Stimulated activated CD4-positive, alpha-beta T cell treated with anti-CD3 and anti-CD28 coated beads, Interleukin-12 subunit alpha, Interleukin-12 subunit beta, amount 100 ng/mL, for 48 hours (primary cell): ENCODE results near the gene ZNRF4.
"Not testable (repeated sequence)": the region's sequence is repeated elsewhere in the genome, so short reads cannot be mapped to it uniquely, and the experiment has no call there.

Source experiments
- DNase-seq, 3 donors: peaks; one replicate each; pipeline ENCODE4 v3.0.0-alpha.2; 2020; ENCODE audit warnings: low read depth in 2 of 3, low spot score in 1 of 3

Gene ZNRF4, protein sequence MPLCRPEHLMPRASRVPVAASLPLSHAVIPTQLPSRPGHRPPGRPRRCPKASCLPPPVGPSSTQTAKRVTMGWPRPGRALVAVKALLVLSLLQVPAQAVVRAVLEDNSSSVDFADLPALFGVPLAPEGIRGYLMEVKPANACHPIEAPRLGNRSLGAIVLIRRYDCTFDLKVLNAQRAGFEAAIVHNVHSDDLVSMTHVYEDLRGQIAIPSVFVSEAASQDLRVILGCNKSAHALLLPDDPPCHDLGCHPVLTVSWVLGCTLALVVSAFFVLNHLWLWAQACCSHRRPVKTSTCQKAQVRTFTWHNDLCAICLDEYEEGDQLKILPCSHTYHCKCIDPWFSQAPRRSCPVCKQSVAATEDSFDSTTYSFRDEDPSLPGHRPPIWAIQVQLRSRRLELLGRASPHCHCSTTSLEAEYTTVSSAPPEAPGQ

DNA sequence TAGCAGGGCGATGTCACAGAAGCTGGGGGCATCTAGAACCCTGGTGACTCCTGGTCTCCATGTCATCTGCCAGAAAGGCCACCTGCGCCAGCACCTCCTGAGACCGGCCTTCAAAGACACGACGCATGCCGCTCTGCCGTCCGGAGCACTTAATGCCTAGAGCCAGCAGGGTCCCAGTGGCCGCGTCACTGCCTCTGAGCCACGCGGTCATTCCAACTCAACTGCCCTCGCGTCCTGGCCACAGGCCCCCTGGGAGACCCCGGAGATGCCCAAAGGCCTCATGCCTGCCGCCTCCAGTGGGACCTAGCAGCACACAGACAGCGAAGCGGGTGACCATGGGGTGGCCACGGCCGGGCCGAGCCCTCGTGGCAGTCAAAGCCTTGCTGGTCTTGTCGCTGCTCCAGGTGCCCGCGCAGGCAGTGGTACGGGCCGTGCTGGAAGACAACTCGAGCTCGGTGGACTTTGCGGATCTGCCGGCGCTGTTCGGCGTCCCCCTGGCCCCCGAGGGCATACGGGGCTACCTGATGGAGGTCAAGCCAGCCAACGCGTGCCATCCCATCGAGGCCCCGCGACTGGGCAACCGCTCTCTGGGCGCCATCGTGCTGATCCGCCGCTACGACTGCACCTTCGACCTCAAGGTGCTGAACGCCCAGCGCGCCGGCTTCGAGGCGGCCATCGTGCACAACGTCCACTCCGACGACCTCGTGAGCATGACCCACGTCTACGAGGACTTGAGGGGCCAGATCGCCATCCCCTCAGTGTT lies at the start of gene ZNRF4:
Gene ZNRF4, plus strand, starts transcription at position 51 of the 763 bp plus-strand sequence. Its CDS starts 75 bp downstream, at position 126.
- no peak for DNase-seq

DNA sequence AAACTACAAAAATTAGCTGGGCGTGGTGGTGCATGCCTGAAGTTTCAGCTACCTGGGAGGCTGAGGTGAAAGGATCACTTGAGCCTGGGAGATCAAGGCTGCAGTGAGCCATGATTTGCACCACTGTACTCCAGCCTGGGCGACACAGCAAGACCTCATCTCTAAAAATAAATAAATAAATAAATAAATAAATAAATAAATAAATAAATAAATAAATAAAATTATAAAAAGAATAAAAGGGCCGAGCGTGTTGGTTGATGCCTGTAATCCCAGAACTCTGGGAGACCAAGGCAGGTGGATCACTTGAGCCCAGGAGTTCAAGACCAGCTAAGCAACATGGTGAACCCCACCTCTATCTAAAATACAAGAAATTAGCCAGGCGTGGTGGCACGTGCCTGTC lies 49.0 kb upstream of the ZNRF4 start:
- DNase-seq, result not testable (repeated sequence)

DNA sequence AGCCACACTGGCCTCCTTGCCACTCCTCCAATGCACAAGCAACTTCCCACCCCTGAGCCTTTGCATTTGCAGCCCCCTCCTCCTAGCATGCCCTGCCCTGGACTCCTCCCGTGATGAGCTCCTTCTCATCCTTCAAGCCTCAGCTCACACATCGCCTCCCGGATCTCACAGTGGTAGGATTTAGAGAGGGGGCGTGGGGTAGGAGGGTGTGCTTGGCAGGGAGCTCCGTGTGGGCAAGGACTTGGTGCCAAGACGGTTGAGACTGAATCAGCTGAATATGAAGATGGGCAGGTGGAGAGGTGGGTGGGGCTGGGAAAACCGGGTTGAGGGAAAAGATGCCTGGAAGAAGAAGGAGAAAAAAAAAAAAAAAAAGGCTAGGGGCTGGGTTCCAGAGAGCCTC lies 48.4 kb upstream of the ZNRF4 start:
- no peak for DNase-seq

DNA sequence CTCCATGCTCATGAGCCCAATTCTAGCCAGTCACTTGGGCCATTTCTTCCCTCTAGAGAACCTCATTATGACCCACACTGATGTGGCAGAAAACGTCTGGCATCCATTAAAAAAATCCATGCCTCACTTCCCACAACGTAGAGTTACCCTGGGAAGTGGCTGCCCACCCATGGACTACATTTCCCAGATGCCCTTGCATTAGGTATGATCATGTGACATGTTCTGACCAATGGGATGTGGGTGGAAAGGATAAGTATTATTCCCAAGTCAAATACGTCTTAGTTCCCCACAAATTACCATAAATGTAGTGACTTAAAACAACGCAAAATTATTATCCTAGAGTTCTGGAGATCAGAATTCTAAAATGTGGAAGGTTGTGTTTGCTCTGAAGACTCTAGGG lies 47.9 kb upstream of the ZNRF4 start:
- DNase-seq, result no peak

DNA sequence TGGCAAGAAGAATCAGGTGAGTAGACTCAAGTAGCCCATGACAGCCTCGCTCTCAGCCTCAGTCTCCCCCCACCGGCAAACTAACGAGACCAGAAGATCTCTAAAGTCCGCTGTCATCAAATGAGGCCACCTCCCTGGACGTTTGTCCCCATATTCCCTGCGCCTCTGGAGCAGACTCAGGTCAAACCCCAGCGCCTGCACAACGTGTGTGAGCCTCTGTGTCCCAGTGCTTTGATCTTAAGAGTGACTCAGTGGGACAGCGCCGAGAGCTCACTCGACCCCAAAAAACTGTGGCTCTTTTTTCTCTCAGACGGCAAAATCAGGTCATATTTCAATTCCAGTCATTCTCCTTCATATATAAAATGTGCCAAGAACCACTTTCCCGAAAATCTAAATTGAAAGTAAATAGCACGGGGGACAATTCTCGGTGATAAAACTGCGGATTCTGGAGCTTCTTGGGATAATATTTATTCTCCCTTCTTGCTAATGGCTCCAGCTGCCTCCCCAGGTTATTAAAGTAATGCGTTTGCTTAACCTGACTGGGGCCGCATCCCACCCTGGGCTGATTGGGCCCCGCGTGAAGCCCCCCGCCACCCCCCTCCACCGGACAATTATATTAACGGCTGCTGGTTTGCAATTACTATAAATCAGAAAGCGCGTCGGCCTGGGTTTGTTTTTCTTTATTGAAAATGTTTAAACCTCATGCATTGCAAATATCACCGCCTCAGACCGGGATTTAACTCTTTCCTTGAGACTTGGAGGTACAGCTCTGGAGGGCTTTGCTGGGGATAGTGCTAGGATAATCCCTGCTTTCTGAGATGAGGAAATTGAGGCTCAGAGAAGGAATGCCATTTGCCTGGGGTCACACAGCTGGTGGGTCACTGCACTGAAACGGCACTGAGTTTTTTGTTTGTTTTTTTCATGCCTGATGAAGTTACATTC lies 37.5 kb upstream of the ZNRF4 start:
- no peak for DNase-seq

DNA sequence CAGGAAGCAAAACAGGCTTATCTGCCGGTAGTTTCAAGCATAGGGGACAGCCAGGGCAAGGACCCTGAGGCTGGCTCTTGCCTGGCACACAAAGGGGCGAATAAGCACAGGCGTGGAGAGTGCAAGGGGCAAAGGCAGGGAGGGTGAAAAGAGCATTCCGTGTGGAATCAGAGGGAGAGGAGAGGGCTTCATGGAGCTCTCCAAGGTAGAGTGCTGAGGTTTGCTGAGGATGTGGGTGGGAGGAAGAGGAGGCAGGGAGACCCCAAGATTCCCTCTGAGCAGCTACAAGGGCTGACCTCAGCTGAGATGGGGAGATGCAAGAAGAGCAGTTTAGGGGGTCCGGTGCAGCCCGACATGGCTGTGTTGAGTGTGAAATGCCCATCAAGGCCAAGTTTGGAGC lies 36.5 kb upstream of the ZNRF4 start:
- DNase-seq, result no peak

DNA sequence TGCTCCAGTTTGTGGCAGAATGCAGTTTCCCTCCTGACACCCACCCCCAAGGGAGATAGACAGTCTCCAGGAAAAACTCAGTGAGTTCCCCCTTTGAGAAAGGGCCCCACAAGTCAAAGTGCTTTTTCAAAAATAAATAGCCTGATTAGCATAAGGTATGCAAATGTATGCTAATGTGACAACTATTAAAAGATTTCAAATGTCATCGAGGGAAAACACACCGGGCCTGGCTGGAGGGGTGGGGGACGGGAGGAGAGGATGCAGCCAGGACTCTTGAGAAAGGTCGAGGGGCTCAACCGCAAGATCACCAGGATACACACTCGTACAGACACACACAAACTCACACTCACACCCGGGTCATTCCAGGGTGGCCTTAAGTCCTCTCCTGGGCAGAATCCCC lies 34.3 kb upstream of the ZNRF4 start:
- no peak for DNase-seq

DNA sequence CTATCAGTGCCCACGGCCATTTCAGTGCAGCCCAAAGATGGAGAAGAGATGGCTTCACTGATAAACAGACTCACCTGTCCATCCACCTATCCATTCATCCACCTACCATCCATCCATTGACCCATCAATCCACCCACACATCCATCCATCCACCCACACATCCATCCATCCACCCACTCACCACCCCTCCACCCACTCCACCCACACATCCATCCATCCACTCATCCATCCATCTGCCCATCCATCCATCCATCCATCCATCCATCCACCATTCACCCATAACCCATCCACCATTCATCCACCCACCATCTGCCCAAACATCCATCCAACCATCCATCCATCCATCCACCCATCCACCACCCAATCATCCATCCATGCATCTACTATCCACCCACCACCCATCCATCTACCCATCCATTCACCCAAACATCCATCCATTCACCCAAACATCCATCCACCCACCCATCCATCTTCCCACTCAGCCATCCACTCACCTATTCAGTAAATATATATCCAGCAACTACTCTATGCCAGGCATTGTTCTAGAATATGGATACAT lies 31.6 kb upstream of the ZNRF4 start:
- no peak for DNase-seq

DNA sequence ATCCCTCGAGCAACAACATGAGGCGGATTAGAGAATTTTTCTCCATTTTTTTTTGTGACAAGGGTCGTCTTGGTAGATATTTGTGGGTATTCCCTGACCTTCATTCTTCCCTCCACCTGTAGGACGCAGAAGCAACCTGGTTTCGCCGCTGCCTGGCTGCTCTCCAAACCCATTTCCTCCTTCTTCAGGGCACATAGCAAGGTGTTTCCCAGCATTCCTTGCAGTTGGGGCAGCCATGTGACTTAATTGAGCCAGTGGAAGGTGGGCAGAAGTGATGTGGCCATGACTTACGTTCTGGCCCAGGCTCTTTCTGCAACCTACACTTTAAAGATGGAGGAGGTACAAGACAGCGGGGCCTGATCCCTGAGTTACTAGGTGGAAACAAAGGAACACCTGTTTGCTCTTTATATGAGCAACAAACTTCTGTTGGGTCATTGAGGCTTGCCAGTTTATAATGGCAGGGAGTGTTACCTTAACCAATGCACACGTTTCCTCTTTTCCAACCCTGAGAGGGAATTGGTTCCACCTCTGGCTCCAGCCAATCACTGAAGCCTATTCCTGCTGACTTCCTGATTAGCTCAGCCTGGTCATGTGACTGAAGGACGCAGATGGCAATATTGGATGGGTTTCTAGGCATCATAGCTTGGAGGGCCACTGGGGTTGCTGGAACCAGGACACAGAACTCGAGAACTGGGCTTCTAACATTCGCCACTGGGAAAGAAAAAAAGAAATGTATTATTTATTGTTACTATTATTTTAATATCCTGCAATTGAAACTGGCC lies 30.8 kb upstream of the ZNRF4 start:
- DNase-seq, result no peak

DNA sequence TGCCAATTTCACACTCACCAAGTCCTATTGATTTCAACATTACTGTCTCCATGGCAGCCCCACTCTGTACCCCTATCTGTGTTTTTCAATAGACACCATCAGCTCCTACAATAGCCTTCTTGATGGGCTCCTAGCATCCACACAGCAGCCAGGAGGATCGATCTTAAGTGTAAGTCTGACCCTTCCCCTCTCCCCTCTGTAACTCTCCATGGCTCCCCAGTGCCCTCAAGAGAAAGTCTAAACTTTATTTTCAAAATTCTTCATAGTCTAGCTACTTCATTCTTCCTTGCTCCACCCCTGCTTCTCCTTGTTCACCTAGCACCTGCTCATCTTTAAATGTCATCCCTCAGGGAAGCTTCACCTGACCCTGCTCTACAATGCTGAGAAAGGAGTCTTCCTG lies 30.0 kb upstream of the ZNRF4 start:
- DNase-seq, result no peak

DNA sequence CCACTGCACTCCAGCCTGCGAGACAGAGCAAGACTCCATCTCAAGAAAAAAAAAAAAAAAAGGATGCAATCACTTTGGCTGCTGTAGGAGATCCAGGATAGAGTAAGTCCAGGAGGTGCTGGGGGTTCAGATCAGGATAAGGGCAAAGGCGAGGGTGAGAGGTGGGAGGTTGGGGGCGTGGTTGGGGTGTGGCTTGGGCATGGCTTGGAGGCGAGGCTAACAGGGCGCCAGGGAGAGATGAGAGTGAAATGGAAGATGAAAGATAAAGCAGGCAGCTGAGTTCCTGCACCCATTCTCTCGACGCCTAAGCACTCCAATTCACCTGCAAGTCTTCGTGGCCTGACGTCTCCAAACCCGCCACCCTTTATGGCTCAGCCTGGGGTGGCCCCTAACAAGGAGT lies 25.0 kb upstream of the ZNRF4 start:
- no peak for DNase-seq

DNA sequence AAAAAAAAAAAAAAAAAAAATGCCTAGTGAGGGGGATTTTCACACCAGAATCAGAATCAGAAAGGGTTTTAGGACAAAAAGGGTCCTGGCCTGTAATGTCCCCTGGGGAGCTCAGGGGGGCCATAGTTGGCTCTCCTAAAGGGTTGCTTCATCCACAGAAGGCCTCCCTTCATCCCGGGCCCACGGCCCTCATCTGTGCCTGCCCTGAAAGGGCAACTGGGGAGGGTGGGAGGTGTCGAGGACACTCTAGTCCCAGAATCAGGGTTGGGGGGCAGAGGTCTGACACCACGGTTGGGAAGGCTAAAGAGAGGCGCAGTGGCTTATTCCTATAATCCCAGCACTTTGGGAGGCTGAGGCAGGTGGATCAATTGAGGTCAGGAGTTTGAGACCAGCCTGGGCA lies 22.5 kb upstream of the ZNRF4 start:
- DNase-seq, result no peak

DNA sequence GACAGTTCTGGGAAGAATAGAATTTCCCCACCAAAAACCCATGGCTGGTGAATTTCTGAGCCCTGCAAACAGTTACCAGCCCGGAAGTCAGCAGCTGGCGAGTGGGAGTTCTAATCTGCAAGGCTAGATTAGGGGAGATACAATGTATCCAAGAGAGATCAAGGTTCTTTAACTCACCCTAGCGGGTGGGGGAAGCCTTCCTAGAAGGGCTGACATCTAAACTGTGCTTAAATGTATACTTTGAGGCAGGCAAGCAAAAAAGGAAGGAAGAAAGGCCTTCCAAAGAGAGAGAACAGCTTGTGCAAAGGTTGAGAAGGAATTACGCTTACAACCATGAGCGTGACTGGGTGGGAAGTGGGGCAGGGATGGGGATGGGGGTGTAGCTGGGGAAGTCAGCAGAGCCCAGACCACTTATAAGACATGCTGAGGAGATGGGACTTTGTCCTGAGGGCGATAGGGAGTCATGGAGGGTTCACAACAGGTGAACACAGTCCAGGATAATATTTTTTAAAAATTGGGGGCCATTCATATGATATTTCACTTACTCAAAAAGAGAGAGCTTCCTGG lies 20.8 kb upstream of the ZNRF4 start:
- no peak for DNase-seq

DNA sequence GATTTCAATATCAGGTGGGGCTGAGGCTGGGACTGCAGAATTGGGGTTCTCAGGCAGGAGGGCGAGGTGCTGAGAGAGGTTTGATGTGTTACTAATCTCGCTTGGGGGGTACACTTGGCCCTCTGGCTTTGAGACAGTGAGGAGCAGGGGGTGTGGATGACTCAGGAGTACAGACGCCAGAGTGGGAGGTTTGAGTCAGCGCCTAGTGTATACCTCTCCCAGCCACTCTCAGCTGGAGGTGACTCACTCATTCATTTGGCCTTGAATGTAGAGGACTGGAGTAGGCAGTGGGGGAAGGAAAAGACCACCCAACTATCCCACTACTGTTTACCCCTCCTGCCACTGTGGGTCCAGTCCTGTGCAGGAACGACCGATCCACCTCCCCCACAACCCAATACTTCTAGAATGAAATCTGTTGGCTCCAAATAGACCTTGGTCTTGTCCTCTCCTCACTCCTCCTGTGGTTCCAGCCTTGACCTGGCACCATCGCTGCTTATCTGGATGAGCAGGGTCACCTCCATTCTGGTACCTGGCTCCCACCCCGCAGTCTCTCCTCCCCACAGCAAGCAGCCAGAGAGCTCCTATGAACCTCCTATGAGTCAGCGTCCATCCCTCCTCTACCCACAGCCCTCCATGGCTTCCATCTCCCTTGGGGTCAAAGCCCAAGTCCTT lies 20.1 kb upstream of the ZNRF4 start:
- peak; percentile 21 to 46 (median 28) for DNase-seq

DNA sequence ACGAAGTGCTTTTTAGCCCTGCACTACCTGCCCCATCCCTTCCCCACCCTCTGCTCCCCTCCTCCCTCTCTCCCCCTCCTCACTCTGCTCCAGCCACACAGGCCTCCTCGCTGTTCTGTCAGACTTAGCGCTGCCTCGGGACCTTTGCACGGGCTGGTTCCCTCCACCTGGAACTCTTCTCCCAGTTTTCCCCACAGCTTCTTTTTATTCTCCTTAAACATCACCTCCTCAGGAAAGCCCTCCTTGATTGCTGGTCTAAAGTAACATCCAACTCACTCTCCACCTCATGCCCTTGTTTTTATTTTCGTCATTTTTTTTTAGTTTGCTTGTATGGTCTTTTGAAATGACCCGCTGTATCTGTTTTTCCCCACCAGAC lies 19.6 kb upstream of the ZNRF4 start:
- DNase-seq, result no peak

DNA sequence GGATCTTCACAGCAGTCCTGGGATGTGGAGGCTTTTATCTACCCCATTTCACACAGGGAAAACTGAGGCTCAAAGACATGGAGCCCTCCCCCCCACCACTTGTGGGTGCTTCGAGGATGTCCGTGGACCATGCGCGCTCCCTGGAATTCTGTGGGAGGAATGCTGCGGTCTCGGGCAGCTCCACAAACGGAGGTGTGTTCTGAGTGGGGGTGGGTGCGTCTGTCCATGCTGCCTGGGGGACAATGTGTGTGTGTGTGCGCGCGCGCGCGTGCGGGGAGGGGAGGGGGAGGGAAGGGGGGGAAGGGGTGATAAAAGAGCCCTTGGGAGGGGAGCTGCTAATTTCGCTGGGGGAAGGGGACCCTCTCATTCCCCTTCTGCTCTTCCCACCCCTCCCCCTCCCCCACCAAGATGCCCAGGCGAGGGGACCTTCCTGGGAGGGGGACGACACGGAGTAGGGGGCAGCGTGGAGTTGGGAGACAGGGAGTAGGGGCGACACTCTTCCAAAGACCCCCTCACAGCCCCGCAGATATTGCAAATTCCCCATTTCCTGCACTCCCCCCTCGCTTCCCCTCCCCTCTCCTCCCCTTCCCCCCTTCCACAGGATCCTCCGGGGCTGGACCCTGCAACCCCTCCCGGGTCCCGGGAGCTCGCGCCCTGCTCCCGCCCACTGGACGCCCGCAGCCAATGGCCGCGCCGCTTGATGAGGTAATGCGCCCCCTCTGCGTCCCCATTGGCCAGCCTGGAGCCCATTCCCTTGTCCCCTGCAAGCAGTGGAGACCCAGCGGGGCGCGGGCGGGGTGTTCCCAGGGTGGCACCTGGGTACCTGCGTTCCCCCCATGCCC lies 18.9 kb upstream of the ZNRF4 start:
- no peak for DNase-seq

DNA sequence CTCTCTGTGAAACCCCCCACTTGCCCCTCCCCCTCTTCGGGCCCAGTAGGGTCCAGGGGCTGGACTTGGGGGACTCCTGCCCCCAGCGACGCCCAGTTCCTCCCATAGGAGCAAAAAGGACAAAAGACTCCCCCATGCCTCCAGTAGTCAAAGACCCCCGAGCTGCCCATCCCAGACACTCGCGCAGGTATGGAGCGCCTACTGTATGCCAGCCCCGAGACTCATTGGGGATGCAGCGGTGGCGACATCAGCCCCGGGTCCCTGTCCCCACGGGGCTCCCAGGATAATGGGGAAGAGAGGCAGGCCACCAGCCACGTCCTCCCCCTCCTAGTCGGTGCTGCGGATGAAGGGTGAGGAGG lies 18.3 kb upstream of the ZNRF4 start:
- no peak for DNase-seq

DNA sequence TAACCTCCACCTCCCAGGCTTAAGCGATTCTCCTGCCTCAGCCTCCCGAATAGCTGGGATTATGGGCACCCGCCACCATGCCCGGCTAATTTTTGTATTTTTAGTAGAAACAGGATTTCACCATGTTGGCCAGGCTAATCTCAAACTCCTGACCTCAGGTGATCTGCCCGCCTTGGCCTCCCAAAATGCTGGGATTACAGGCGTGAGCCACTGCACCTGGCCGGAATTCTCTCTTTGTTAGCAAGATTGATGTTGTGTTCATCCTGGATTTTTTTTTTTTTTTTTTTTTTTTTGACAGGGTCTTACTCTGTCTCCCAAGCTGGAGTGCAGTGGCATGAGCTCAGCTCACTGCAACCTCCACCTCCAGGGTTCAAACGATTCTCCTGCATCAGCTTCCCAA lies 16.5 kb upstream of the ZNRF4 start:
- DNase-seq, result not testable (repeated sequence)

DNA sequence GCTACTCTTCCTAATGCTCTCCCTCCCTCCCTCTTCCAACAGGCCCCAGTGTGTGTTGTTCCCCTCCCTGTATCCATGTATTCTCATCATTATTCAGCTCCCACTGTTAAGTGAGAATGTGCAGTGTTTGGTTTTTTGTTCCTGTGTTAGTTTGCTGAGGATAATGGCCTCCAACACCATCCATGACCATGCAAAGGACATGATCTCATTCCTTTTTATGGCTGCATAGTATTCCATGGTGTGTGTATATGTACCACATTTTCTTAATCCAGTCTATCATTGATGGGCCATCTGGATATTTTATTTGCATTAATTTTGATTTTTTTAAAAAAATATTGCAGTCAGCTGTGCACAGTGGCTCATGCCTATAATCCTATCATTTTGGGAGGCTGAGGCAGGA lies 15.8 kb upstream of the ZNRF4 start:
- no peak for DNase-seq
